Panc1 (cell line): Measurements from ENCODE around the gene COL11A1. TPM values are rescaled to one million over a fixed set of nuclear protein-coding genes. Genes with fewer than 3 reads are reported as not detected.

Experiments used
- ATAC-seq: fragments of 200-7000 bp; cut with Tn5 transposase; 2 replicates; pipeline ENCODE4 v1.9.1; 2020; ENCODE audit warnings: mild to moderate bottlenecking, moderate library complexity
- BruUV-seq: library from RNA; stranded (reverse); fragments of 400-500 nt; replicated peaks from 2 replicates; lab custom pipeline; 2021; lab: Mats Ljungman, UMichigan
- CTCF ChIA-PET: fragments of 300-600 bp; sonication (Branson Sonifier 250); formaldehyde crosslinking; loops from one replicate; lab custom pipeline; 2022; ENCODE audit warnings: antibody characterized with exemption; lab: Charles Lee
- POLR2A ChIA-PET: fragments of 300-600 bp; sonication (Branson Sonifier 250); formaldehyde crosslinking; loops from one replicate; lab custom pipeline; 2022; ENCODE audit warnings: antibody characterized with exemption; lab: Charles Lee
- DNase-seq: peaks from one replicate; pipeline ENCODE4 v3.0.0-alpha.2; 2010; ENCODE audit warnings: low read depth, low spot score
- H3K27ac ChIP-seq: 2 replicates; pipeline ENCODE4 v1.5.1; 2011; ENCODE audit warnings: mild to moderate bottlenecking, low read length, inconsistent platforms
- H3K27me3 ChIP-seq: fragments of 200-500 bp; sonication (Bioruptor generic); 2 replicates; pipeline ENCODE4 v1.6.0; 2014; ENCODE audit warnings: low read length, inconsistent platforms; ENCODE audit not compliant: control insufficient read depth, insufficient read depth
- H3K36me3 ChIP-seq: fragments of 200-500 bp; sonication (Bioruptor generic); 2 replicates; pipeline ENCODE4 v1.5.1; 2014; ENCODE audit warnings: inconsistent platforms, mild to moderate bottlenecking, low read length, moderate library complexity; ENCODE audit not compliant: control insufficient read depth, insufficient read depth
- H3K4me1 ChIP-seq: 2 replicates; pipeline ENCODE4 v1.5.1; 2011; ENCODE audit warnings: inconsistent platforms, mild to moderate bottlenecking, low read length, moderate library complexity; ENCODE audit not compliant: control insufficient read depth, insufficient read depth
- H3K4me3 ChIP-seq, 2 experiments: 2 replicates each; pipeline ENCODE4 v1.5.1; 2011 to 2012; ENCODE audit warnings: low read depth in 2 of 2, low read length in 2 of 2, mild to moderate bottlenecking in 2 of 2, inconsistent platforms in 1 of 2, moderate library complexity in 1 of 2
- H3K9me3 ChIP-seq: fragments of 200-500 bp; sonication (Bioruptor generic); 2 replicates; pipeline ENCODE4 v1.5.1; 2014; ENCODE audit warnings: low read depth, mild to moderate bottlenecking, inconsistent platforms, low read length, moderate library complexity; ENCODE audit not compliant: control insufficient read depth, insufficient read depth
- CTCF ChIP-seq: fragments of 450-650 bp; IDR thresholded peaks from 2 replicates; pipeline ENCODE4 v1.5.1; 2017; ENCODE audit warnings: mild to moderate bottlenecking
- POLR2AphosphoS5 ChIP-seq: IDR thresholded peaks from 2 replicates; pipeline ENCODE4 v1.6.1; 2012; ENCODE audit warnings: mild to moderate bottlenecking, low read depth, low read length, moderate library complexity
- REST ChIP-seq, 2 experiments: IDR thresholded peaks; 2 replicates each; pipeline ENCODE4 v1.6.1; 2011 to 2012; ENCODE audit warnings: low read depth in 2 of 2, control low read depth in 1 of 2, low read length in 1 of 2, mild to moderate bottlenecking in 1 of 2, moderate library complexity in 1 of 2; ENCODE audit not compliant: insufficient read depth in 1 of 2
- SIN3A ChIP-seq: IDR thresholded peaks from 2 replicates; pipeline ENCODE4 v1.6.1; 2012; ENCODE audit warnings: low read depth, mild to moderate bottlenecking, low read length, moderate library complexity, borderline replicate concordance; ENCODE audit not compliant: insufficient read depth
- TCF7L2 ChIP-seq: IDR thresholded peaks from 2 replicates; pipeline ENCODE4 v1.6.1; 2011; ENCODE audit warnings: mild to moderate bottlenecking, low read depth, low read length, inconsistent platforms
- in situ Hi-C: cut with HindIII; loops from 2 replicates; pipeline ENCODE4 v1.10.0; 2016; ENCODE audit warnings: low sequenced_read_pairs, low pct_unique_long_range_greater_than_20kb
- intact Hi-C: fragments of 100-400 bp; cut with micrococcal nuclease; formaldehyde crosslinking; loops from one replicate; pipeline ENCODE4 v1.10.0; 2022; ENCODE audit not compliant: unreplicated experiment
- total RNA-seq: library from RNA; stranded (reverse); gene quantifications from one replicate; pipeline ENCODE4 v1.2.1, GENCODE V29; 2021; ENCODE audit not compliant: unreplicated experiment

Gene COL11A1
- total RNA-seq, 1 experiment from 2014 or later, result 106 TPM

- ATAC-seq (no peak), DNase-seq (no peak)
- in situ Hi-C loops (no loop called here), intact Hi-C loops (no loop called here)
- Histone ChIP-seq H3K36me3 (peaks cover 3% of the 10 kb centered on the region; the same call in 1 of the 2 replicates), H3K9me3 (no peaks in the 10 kb centered on the region), H3K27me3 (no peaks in the 10 kb centered on the region), H3K27ac (no peak overlapping the region), H3K4me3 (no peak overlapping the region), H3K4me1 (no peaks in the 10 kb centered on the region; the same call in 1 of the 2 replicates)
- CTCF ChIA-PET, result no interaction called here
- BruUV-seq, result no TSS peak
- TF ChIP-seq CTCF (no peak), REST (IDR thresholded peaks at IDR 0.05; ENCODE audit: insufficient read depth in 1 of 2, low read depth in 2 of 2, low read length in 1 of 2) (no peak), TCF7L2 (no peak), POLR2AphosphoS5 (no peak), SIN3A (no peak)
- POLR2A ChIA-PET, result no interaction called here
Observed at GRCh38 chr1:103069201-103069600, 39.1 kb downstream of the COL11A1 start.

- ATAC-seq (no peak), DNase-seq (no peak)
- H3K4me3 ChIP-seq, result no peak overlapping the region
- H3K27ac ChIP-seq, result no peak overlapping the region
- H3K4me1 ChIP-seq, result no peaks in the 10 kb centered on the region; the same call in 1 of the 2 replicates
- ChIA-PET CTCF (no interaction called here), POLR2A (no interaction called here)
- no peaks in the 10 kb centered on the region for H3K9me3 ChIP-seq
- H3K36me3 ChIP-seq, result peaks cover 3% of the 10 kb centered on the region; the same call in 1 of the 2 replicates
- H3K27me3 ChIP-seq, result no peaks in the 10 kb centered on the region
- in situ Hi-C loops (no loop called here), intact Hi-C loops (no loop called here)
- TF ChIP-seq SIN3A (no peak), REST (IDR thresholded peaks at IDR 0.05; ENCODE audit: insufficient read depth in 1 of 2, low read depth in 2 of 2, low read length in 1 of 2) (no peak), POLR2AphosphoS5 (no peak), CTCF (no peak), TCF7L2 (no peak)
- no TSS peak for BruUV-seq
Observed at GRCh38 chr1:103063921-103064320, 44.4 kb downstream of the COL11A1 start.
